OCI-LY3 (cell line): ENCODE data around the gene CLDN5.

Source experiments
- CTCF ChIP-seq: fragments of 200-600, 300-600 bp; sonication (generic); IDR thresholded peaks from 2 replicates; pipeline ENCODE4 v1.5.1; 2014; ENCODE audit warnings: antibody characterized with exemption, low read length, low read depth
- EZH2phosphoT487 ChIP-seq: fragments of 200-600 bp; shearing (Covaris generic); IDR thresholded peaks from 2 replicates; pipeline ENCODE4 v1.6.1; 2018; ENCODE audit warnings: antibody characterized with exemption, mixed run types, low read depth

GRCh38 chr22:19569976-19570375 is 45.8 kb upstream of the CLDN5 start:
- TF ChIP-seq CTCF: no peak
- TF ChIP-seq EZH2phosphoT487: no peak
